IPS-NIHi7 (cell line): ENCODE results near the gene PRKAR1B.

Experiments used
- DNase-seq: peaks from one replicate; pipeline ENCODE4 v3.0.0; 2012; ENCODE audit warnings: mixed read lengths; ENCODE audit errors: extremely low spot score

The PRKAR1B gene

GRCh38 chr7:510782-511281 is 216.2 kb downstream of the PRKAR1B start:
- no peak for DNase-seq

GRCh38 chr7:510131-510481 is 217.0 kb downstream of the PRKAR1B start:
- DNase-seq, result no peak

GRCh38 chr7:509426-510130 is 217.5 kb downstream of the PRKAR1B start:
- DNase-seq, result no peak

- DNase-seq, result no peak
Measured at GRCh38 chr7:508461-509170, 218.5 kb downstream of the PRKAR1B start.

- DNase-seq, result no peak
Measured at GRCh38 chr7:507623-508300, 219.3 kb downstream of the PRKAR1B start.

GRCh38 chr7:506921-507622 is 220.0 kb downstream of the PRKAR1B start:
- no peak for DNase-seq

- DNase-seq, result no peak
Measured at GRCh38 chr7:506391-506831, 220.7 kb downstream of the PRKAR1B start.

GRCh38 chr7:505171-505570 is 221.9 kb downstream of the PRKAR1B start:
- no peak for DNase-seq

- no peak for DNase-seq
Measured at GRCh38 chr7:504221-505111, 222.6 kb downstream of the PRKAR1B start.

GRCh38 chr7:503575-504111 is 223.4 kb downstream of the PRKAR1B start:
- DNase-seq, result no peak

- no peak for DNase-seq
Measured at GRCh38 chr7:502296-502695, 224.8 kb downstream of the PRKAR1B start.

GRCh38 chr7:501526-501925 is 225.6 kb downstream of the PRKAR1B start:
- no peak for DNase-seq

GRCh38 chr7:500521-501420 is 226.3 kb downstream of the PRKAR1B start:
- DNase-seq, result no peak

- no peak for DNase-seq
Measured at GRCh38 chr7:499853-500485, 227.1 kb downstream of the PRKAR1B start.
